Brain microvascular endothelial cell (primary cell): ENCODE results near the gene C10orf120.

ENCODE experiments used
- DNase-seq: peaks from one replicate; pipeline ENCODE4 v3.0.0-alpha.2; 2020
- H3K27ac ChIP-seq: fragments of 250-450 bp; sonication (Bioruptor Pico); 2 replicates; pipeline ENCODE4 v1.5.1; 2020; ENCODE audit warnings: mild to moderate bottlenecking, moderate library complexity
- H3K27me3 ChIP-seq: fragments of 250-450 bp; sonication (Bioruptor Pico); replicated peaks from 2 replicates; pipeline ENCODE4 v1.5.1; 2020; ENCODE audit warnings: mild to moderate bottlenecking
- H3K36me3 ChIP-seq: fragments of 250-450 bp; sonication (Bioruptor Pico); replicated peaks from 2 replicates; pipeline ENCODE4 v1.5.1; 2020; ENCODE audit warnings: mild to moderate bottlenecking
- H3K4me3 ChIP-seq: 2 replicates; pipeline ENCODE4 v1.5.1; 2011; ENCODE audit warnings: low read depth, mild to moderate bottlenecking, control low read depth, low read length, moderate library complexity
- in situ Hi-C: cut with HindIII; loops from 2 replicates; pipeline ENCODE4 v1.10.0; 2017; ENCODE audit warnings: low sequenced_read_pairs, low pct_ligation_motif_present
- TF ChIP-seq, protein P1 (sequence below): IDR thresholded peaks from 2 replicates; pipeline ENCODE4 v1.5.1; 2011; ENCODE audit warnings: low read depth, mild to moderate bottlenecking, moderate library complexity, low read length, control low read depth, inconsistent platforms; ENCODE audit errors: missing control alignments

The C10orf120 gene

DNA sequence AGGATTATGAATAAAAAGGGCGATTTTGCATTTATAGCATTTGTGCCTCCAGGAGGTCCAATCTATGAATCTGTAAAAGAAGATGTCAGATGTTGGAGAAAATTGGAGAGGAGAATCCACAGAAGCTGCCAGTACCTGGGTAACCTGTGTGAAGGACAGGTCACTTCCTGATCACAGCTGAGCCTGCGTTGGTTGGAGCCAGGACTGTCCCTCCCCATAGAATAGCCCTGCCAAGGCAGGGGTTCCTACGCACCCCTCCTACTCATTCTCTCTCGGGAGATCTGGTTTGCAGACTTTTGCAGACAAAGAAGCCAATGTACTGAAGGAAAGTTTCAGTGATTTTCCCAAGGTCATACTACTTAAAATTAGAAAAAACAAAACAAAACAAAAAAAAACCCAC lies 10.3 kb upstream of the C10orf120 start:
- Histone ChIP-seq H3K4me3 (no peak overlapping the region), H3K36me3 (no peaks in the 10 kb centered on the region), H3K27ac (no peak overlapping the region), H3K27me3 (no peaks in the 10 kb centered on the region)
- no peak for DNase-seq
- TF ChIP-seq, protein P1, sequence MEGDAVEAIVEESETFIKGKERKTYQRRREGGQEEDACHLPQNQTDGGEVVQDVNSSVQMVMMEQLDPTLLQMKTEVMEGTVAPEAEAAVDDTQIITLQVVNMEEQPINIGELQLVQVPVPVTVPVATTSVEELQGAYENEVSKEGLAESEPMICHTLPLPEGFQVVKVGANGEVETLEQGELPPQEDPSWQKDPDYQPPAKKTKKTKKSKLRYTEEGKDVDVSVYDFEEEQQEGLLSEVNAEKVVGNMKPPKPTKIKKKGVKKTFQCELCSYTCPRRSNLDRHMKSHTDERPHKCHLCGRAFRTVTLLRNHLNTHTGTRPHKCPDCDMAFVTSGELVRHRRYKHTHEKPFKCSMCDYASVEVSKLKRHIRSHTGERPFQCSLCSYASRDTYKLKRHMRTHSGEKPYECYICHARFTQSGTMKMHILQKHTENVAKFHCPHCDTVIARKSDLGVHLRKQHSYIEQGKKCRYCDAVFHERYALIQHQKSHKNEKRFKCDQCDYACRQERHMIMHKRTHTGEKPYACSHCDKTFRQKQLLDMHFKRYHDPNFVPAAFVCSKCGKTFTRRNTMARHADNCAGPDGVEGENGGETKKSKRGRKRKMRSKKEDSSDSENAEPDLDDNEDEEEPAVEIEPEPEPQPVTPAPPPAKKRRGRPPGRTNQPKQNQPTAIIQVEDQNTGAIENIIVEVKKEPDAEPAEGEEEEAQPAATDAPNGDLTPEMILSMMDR: no peak
- in situ Hi-C loops: no loop called here

DNA sequence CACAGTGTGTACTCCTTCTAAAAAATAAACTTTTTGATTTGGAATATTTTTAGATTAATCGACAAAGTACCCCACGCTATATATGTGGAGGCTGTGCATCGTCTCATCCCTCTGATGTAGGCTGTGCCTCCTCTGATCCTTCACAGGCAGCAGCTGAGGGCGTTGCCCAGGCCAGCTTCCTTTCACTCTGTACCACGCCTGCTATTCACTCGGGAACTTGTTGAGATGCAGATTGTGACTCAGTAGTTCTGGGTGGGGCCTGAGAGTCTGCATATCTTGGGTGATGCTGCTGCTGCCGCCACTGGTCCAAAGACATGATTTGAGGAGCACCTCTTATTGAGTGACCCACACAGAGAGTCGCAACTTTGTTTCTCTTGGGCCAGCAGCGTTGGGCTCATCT lies 7.9 kb upstream of the C10orf120 start:
- no peak overlapping the region for H3K4me3 ChIP-seq
- H3K27ac ChIP-seq: no peak overlapping the region
- in situ Hi-C loops: no loop called here
- TF ChIP-seq, protein P1: no peak
- no peaks in the 10 kb centered on the region for H3K36me3 ChIP-seq
- no peak for DNase-seq
- no peaks in the 10 kb centered on the region for H3K27me3 ChIP-seq

DNA sequence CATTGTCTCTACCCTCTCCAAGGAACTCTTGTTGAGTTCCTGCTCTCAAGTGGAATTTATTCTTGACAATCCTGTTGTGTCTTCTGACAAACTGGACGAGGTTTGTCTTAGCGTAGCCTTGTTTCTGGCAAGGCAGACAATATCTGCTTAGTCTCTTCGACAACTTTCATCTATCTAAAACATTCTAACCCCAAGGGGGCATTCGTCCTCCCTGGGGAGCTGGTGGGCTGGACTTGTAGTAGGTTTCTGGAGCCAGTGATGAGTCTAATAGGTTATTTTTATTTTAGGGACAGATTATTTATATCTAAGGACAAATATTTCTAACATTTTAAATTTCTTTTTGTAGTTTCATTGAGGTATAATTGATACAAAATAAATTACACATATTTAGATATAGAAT lies 7.3 kb upstream of the C10orf120 start:
- Histone ChIP-seq H3K27me3 (no peaks in the 10 kb centered on the region), H3K36me3 (no peaks in the 10 kb centered on the region), H3K4me3 (no peak overlapping the region), H3K27ac (no peak overlapping the region)
- in situ Hi-C loops: no loop called here
- TF ChIP-seq, protein P1: no peak
- no peak for DNase-seq

DNA sequence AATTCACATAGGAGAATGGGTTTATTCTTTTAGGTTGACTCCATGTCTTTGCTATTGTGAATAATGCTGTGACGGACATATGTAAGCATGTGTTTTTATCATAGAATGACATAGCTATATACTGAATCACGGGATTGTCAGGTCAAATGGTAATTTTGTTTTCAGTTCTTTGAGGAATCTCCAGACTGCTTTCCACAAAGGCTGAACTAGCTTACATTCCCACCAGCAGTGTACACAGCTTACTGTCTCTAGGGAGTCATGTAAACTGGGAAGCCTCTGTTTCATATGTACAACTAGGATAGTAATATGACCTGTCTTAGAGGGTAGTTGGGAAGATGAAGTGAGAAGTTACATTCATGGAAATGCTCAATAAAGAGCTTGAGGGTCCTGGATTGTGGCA lies 6.8 kb upstream of the C10orf120 start:
- H3K36me3 ChIP-seq: no peaks in the 10 kb centered on the region
- TF ChIP-seq, protein P1: no peak
- no peak overlapping the region for H3K4me3 ChIP-seq
- H3K27ac ChIP-seq: no peak overlapping the region
- in situ Hi-C loops: no loop called here
- DNase-seq: no peak
- no peaks in the 10 kb centered on the region for H3K27me3 ChIP-seq

DNA sequence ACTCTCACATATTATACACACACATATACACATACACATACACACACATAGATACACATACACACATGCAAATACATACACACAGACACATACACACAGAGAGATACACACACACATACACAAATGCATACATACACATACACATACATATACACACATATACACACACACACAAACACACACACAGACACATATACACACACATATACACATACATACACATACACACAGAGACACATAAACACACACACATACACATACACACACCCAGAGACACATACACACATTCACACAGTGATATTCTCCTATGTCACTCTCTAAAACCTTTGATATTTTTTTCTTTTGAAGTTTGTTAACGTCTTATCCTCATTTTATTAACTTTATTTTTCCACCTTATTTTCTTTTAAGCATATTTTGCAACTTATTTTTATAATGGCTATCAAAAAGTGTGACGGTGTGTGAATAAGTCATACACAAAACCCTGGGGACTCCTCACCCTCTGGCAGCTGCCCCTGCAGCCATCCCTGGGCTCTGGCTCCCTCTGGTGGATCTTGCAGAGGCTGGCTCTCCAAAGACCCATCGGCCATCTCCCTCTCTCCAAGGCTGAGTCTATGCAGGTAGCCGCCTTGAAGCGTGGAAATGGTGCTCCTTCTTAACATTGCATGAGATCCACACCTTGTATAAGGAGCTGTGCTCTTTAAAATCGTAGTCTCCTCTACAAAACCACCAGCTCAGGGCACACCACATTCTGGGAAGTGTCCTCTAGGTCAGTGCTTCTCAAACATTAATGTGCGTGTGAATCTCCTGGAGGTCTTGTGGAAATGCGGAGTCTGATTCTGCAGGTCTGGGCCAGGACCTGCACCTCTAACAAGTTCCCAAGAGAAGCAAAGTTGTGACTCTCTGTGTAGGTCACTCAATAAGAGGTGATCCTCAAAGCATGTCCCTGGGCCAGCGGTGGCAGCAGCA lies 4.1 kb upstream of the C10orf120 start:
- DNase-seq: peak; percentile 52
- Histone ChIP-seq H3K36me3 (no peaks in the 10 kb centered on the region), H3K27me3 (no peaks in the 10 kb centered on the region), H3K27ac (no peak overlapping the region), H3K4me3 (no peak overlapping the region)
- TF ChIP-seq, protein P1: peak; percentile 90
- in situ Hi-C loops: no loop called here
